SK-N-SH (cell line): ENCODE measurements around the gene ENHO. TPM values are rescaled to one million over a fixed set of nuclear protein-coding genes. Genes with fewer than 3 reads are reported as not detected.

Source experiments
- CTCF ChIA-PET: fragments of 300-600, 350-600 bp; formaldehyde crosslinking; extraction: SDS; loops from one replicate; lab custom pipeline; 2021; lab: Yijun Ruan, JAX
- POLR2A ChIA-PET: fragments of 350-600 bp; sonication (Branson Sonifier 250); formaldehyde crosslinking; extraction: SDS; loops from one replicate; lab custom pipeline; 2020; ENCODE audit warnings: antibody characterized with exemption, inconsistent platforms; lab: Yijun Ruan, JAX
- DNase-seq: peaks from one replicate; pipeline ENCODE4 v3.0.0; 2012
- H2AFZ ChIP-seq: fragments of 200-600 bp; sonication (generic); 2 replicates; pipeline ENCODE4 v1.8.1; 2016; ENCODE audit warnings: antibody characterized with exemption, mild to moderate bottlenecking, low read depth
- H3F3A ChIP-seq: fragments of 200-600 bp; sonication (generic); replicated peaks from 2 replicates; pipeline ENCODE3; 2016; ENCODE audit warnings: antibody characterized with exemption, mild to moderate bottlenecking; ENCODE audit not compliant: insufficient read depth
- H3K27ac ChIP-seq, 2 experiments: fragments of 200-500 bp in 1 of 2; fragments of 200-600 bp in 1 of 2; sonication (Bioruptor generic) in 1 of 2; sonication (generic), shearing (Covaris generic) in 1 of 2; 2 replicates each; pipeline versions ENCODE4 v1.5.1 to v1.6.1; 2014 to 2016; ENCODE audit warnings: low read depth in 2 of 2, inconsistent platforms in 1 of 2, low read length in 1 of 2, mild to moderate bottlenecking in 1 of 2, mixed read lengths in 1 of 2
- H3K27me3 ChIP-seq: fragments of 200-600 bp; sonication (generic), shearing (Covaris generic); 2 replicates; pipeline ENCODE4 v1.6.1; 2016; ENCODE audit warnings: mixed run types; ENCODE audit not compliant: insufficient read depth
- H3K36me3 ChIP-seq, 2 experiments: fragments of 200-500 bp in 1 of 2; fragments of 200-600 bp in 1 of 2; sonication (Bioruptor generic) in 1 of 2; sonication (generic) in 1 of 2; replicated peaks in 1 of 2; 2 replicates each; pipeline versions ENCODE3 to v1.5.1; 2014 to 2016; ENCODE audit warnings: low read length in 1 of 2, mild to moderate bottlenecking in 1 of 2; ENCODE audit not compliant: insufficient read depth in 2 of 2, control insufficient read depth in 1 of 2
- H3K4me1 ChIP-seq, 2 experiments: fragments of 200-500 bp in 1 of 2; fragments of 200-600 bp in 1 of 2; sonication (Bioruptor generic) in 1 of 2; sonication (generic), shearing (Covaris generic) in 1 of 2; 2 replicates each; pipeline versions ENCODE4 v1.5.1 to v1.6.1; 2014 to 2016; ENCODE audit warnings: low read depth in 1 of 2, low read length in 1 of 2, mixed run types in 1 of 2; ENCODE audit not compliant: insufficient read depth in 2 of 2, control insufficient read depth in 1 of 2
- H3K4me2 ChIP-seq: fragments of 200-600 bp; sonication (generic), shearing (Covaris generic); 2 replicates; pipeline ENCODE4 v1.6.1; 2017; ENCODE audit warnings: mixed run types
- H3K4me3 ChIP-seq, 2 experiments: fragments of 200-500 bp in 1 of 2; fragments of 200-600 bp in 1 of 2; sonication (Bioruptor generic) in 1 of 2; sonication (generic), shearing (Covaris generic) in 1 of 2; 2 replicates each; pipeline versions ENCODE4 v1.5.1 to v1.8.1; 2014 to 2016; ENCODE audit warnings: low read depth in 2 of 2, inconsistent platforms in 1 of 2, low read length in 1 of 2, mild to moderate bottlenecking in 1 of 2, mixed read lengths in 1 of 2, moderate library complexity in 1 of 2
- H3K79me2 ChIP-seq: fragments of 200-600 bp; sonication (generic); 2 replicates; pipeline ENCODE4 v1.8.1; 2017; ENCODE audit warnings: mild to moderate bottlenecking; ENCODE audit not compliant: insufficient read depth
- H3K9ac ChIP-seq: fragments of 200-600 bp; sonication (generic); 2 replicates; pipeline ENCODE4 v1.6.1; 2017; ENCODE audit warnings: mixed run types
- H3K9me2 ChIP-seq: fragments of 200-600 bp; sonication (generic); 2 replicates; pipeline ENCODE4 v1.6.1; 2017; ENCODE audit warnings: mixed run types
- H3K9me3 ChIP-seq: fragments of 200-600 bp; sonication (generic); 2 replicates; pipeline ENCODE4 v1.6.1; 2017; ENCODE audit warnings: mixed run types, mild to moderate bottlenecking, moderate library complexity
- H4K20me1 ChIP-seq: fragments of 200-600 bp; sonication (generic); 2 replicates; pipeline ENCODE4 v1.6.1; 2017; ENCODE audit warnings: mild to moderate bottlenecking, mixed run types; ENCODE audit not compliant: insufficient read depth
- ELF1 ChIP-seq: IDR thresholded peaks from 2 replicates; pipeline ENCODE4 v1.4.0; 2012
- FOXM1 ChIP-seq: IDR thresholded peaks from 2 replicates; pipeline ENCODE4 v1.4.0; 2012; ENCODE audit warnings: low read depth, mild to moderate bottlenecking
- GABPA ChIP-seq: IDR thresholded peaks from 2 replicates; pipeline ENCODE4 v1.4.0; 2012; ENCODE audit warnings: low read depth, mild to moderate bottlenecking
- GATA2 ChIP-seq: sonication (generic); formaldehyde crosslinking; IDR thresholded peaks from 2 replicates; pipeline ENCODE4 v1.5.0; 2020; ENCODE audit warnings: mild to moderate bottlenecking, missing genetic modification reagents
- MXI1 ChIP-seq: IDR thresholded peaks from 2 replicates; pipeline ENCODE4 v1.6.1; 2012; ENCODE audit warnings: mild to moderate bottlenecking, low read depth, low read length, improper control_type of control experiment
- NRF1 ChIP-seq: IDR thresholded peaks from 2 replicates; pipeline ENCODE4 v1.6.1; 2012; ENCODE audit warnings: low read depth, mild to moderate bottlenecking, low read length
- PBX3 ChIP-seq: IDR thresholded peaks from 2 replicates; pipeline ENCODE4; 2012
- SIN3A ChIP-seq: IDR thresholded peaks from 2 replicates; pipeline ENCODE4 v1.6.1; 2012; ENCODE audit warnings: low read depth, mild to moderate bottlenecking, low read length, moderate library complexity, borderline replicate concordance
- SMC3 ChIP-seq: IDR thresholded peaks from 2 replicates; pipeline ENCODE4 v1.6.1; 2012; ENCODE audit warnings: low read depth, low read length, improper control_type of control experiment
- WGBS: methylation state at CpG from one replicate; pipeline ENCODE4 v1.1.6; 2017; ENCODE audit warnings: low lambda C conversion rate; 5-methylcytosine and 5-hydroxymethylcytosine counted together
- polyA plus RNA-seq, 3 experiments: library from polyadenylated mRNA; depleted of rRNA; stranded (reverse); fragments of >200 nt; gene quantifications; 2 replicates each; pipeline ENCODE4 v1.2.3, GENCODE V29; 2012
- TF ChIP-seq, protein P1 (sequence below): fragments of 150-350 bp; IDR thresholded peaks from 2 replicates; pipeline ENCODE4 v1.6.1; 2016; ENCODE audit warnings: mild to moderate bottlenecking, low read depth, low read length
- TF ChIP-seq, protein P2 (sequence below): fragments of 150-350 bp; IDR thresholded peaks from 2 replicates; pipeline ENCODE4 v1.6.1; 2017; ENCODE audit warnings: antibody characterized with exemption, low read length, low read depth, borderline replicate concordance

The ENHO gene
- polyA plus RNA-seq, 1 of the 3 experiments (the other 2 are of a cell fraction) = 1.5 TPM

- Histone ChIP-seq H3K4me1 (peaks cover 0 to 6% of the 10 kb centered on the region in 2 experiments; a peak in 1 of 4 replicates), H3K79me2 (no peaks in the 10 kb centered on the region), H3K36me3 (no peaks in the 10 kb centered on the region), H3K9ac (no peak overlapping the region), H3K9me2 (no peaks in the 10 kb centered on the region), H3K9me3 (no peaks in the 10 kb centered on the region), H3K27ac (no peak overlapping the region), H3F3A (no peaks in the 10 kb centered on the region), H3K27me3 (no peaks in the 10 kb centered on the region), H2AFZ (no peak overlapping the region), H4K20me1 (no peaks in the 10 kb centered on the region), H3K4me3 (no peak overlapping the region), H3K4me2 (no peak overlapping the region)
- CTCF ChIA-PET = interaction anchor here (0.8 to 9.5 kb wide), 13 partner anchors 14 to 170 kb away, joined by 3 to 155 read pairs (median 4); no protein-coding TSS in a partner anchor
- POLR2A ChIA-PET = no interaction called here
- TF ChIP-seq SIN3A (no peak), GABPA (no peak), SMC3 (no peak), PBX3 (no peak), FOXM1 (no peak), GATA2 (CRISPR knock-in tag) (no peak), MXI1 (no peak), NRF1 (no peak), ELF1 (no peak)
- TF ChIP-seq, protein P1, sequence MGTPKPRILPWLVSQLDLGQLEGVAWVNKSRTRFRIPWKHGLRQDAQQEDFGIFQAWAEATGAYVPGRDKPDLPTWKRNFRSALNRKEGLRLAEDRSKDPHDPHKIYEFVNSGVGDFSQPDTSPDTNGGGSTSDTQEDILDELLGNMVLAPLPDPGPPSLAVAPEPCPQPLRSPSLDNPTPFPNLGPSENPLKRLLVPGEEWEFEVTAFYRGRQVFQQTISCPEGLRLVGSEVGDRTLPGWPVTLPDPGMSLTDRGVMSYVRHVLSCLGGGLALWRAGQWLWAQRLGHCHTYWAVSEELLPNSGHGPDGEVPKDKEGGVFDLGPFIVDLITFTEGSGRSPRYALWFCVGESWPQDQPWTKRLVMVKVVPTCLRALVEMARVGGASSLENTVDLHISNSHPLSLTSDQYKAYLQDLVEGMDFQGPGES = no peak
- DNase-seq = no peak
Measured at GRCh38 chr9:34503406-34503805, 19.4 kb downstream of the ENHO start.

GRCh38 chr9:34502891-34503290, 19.9 kb downstream of the ENHO start:
- no peak overlapping the region for H3K9ac ChIP-seq
- H3K4me1 ChIP-seq = peaks cover 0 to 6% of the 10 kb centered on the region in 2 experiments; a peak in 1 of 4 replicates
- H3K9me3 ChIP-seq = no peaks in the 10 kb centered on the region
- H3K27me3 ChIP-seq = no peaks in the 10 kb centered on the region
- H3K36me3 ChIP-seq = no peaks in the 10 kb centered on the region
- DNase-seq = no peak
- H3K4me2 ChIP-seq = no peak overlapping the region
- TF ChIP-seq NRF1 (no peak), GABPA (no peak), SIN3A (no peak), FOXM1 (no peak)
- TF ChIP-seq, protein P2, sequence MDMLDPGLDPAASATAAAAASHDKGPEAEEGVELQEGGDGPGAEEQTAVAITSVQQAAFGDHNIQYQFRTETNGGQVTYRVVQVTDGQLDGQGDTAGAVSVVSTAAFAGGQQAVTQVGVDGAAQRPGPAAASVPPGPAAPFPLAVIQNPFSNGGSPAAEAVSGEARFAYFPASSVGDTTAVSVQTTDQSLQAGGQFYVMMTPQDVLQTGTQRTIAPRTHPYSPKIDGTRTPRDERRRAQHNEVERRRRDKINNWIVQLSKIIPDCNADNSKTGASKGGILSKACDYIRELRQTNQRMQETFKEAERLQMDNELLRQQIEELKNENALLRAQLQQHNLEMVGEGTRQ = no peak
- no peak overlapping the region for H2AFZ ChIP-seq
- H3F3A ChIP-seq = no peaks in the 10 kb centered on the region
- CTCF ChIA-PET = interaction anchor here (0.6 to 9.5 kb wide), 12 partner anchors 9 to 169 kb away, joined by 3 to 155 read pairs (median 20); no protein-coding TSS in a partner anchor
- H3K9me2 ChIP-seq = no peaks in the 10 kb centered on the region
- no peaks in the 10 kb centered on the region for H4K20me1 ChIP-seq
- no peak overlapping the region for H3K27ac ChIP-seq
- WGBS = 63% methylated on average over 5 of the region's 6 CpGs
- no peak overlapping the region for H3K4me3 ChIP-seq
- POLR2A ChIA-PET = no interaction called here
- no peaks in the 10 kb centered on the region for H3K79me2 ChIP-seq
